Neural cell (in vitro differentiated cells): ENCODE data around the gene CPAMD8.

Experiments
- CTCF ChIP-seq: fragments of 450-650 bp; IDR thresholded peaks from 2 replicates; pipeline ENCODE4 v1.5.1; 2014; ENCODE audit warnings: antibody characterized with exemption, mild to moderate bottlenecking, moderate library complexity; ENCODE audit not compliant: poor library complexity, severe bottlenecking
- EP300 ChIP-seq: fragments of 450-650 bp; conservative IDR thresholded peaks from 2 replicates; pipeline ENCODE4 v1.6.1; 2014; ENCODE audit warnings: antibody characterized with exemption, mild to moderate bottlenecking, moderate library complexity; ENCODE audit not compliant: poor library complexity, severe bottlenecking
- EZH2 ChIP-seq: fragments of 200-600, 300-800 bp; shearing (Covaris generic), sonication (generic); IDR thresholded peaks from 2 replicates; pipeline ENCODE4 v1.6.1; 2014; ENCODE audit warnings: antibody characterized with exemption, low read length, borderline replicate concordance, mild to moderate bottlenecking; ENCODE audit not compliant: insufficient read depth, poor library complexity, severe bottlenecking
- POLR2AphosphoS5 ChIP-seq: IDR thresholded peaks from 2 replicates; pipeline ENCODE4 v1.6.1; 2012
- RAD21 ChIP-seq: fragments of 450-650 bp; conservative IDR thresholded peaks from 2 replicates; pipeline ENCODE4 v1.6.1; 2014; ENCODE audit warnings: antibody characterized with exemption, mild to moderate bottlenecking, moderate library complexity
- REST ChIP-seq: IDR thresholded peaks from 2 replicates; pipeline ENCODE4 v1.6.1; 2012; ENCODE audit warnings: borderline replicate concordance
- SMC3 ChIP-seq: fragments of 450-650 bp; conservative IDR thresholded peaks from 2 replicates; pipeline ENCODE4 v1.6.1; 2014; ENCODE audit warnings: antibody characterized with exemption, mild to moderate bottlenecking, moderate library complexity; ENCODE audit not compliant: poor library complexity

GRCh38 chr19:16885166-16885565 lies 141.4 kb downstream of the CPAMD8 start:
- TF ChIP-seq CTCF (no peak), POLR2AphosphoS5 (no peak), EZH2 (no peak), EP300 (no peak), REST (no peak), SMC3 (no peak), RAD21 (no peak)
